SH-SY5Y (cell line): ENCODE data around the gene SLC19A1.

Experiments
- GATA2 ChIP-seq: IDR thresholded peaks from 2 replicates; pipeline ENCODE4 v1.6.1; 2011; ENCODE audit warnings: mild to moderate bottlenecking, low read depth, low read length
- GATA3 ChIP-seq: IDR thresholded peaks from 2 replicates; pipeline ENCODE4 v1.6.1; 2011; ENCODE audit warnings: low read depth, mild to moderate bottlenecking, low read length, moderate library complexity

DNA sequence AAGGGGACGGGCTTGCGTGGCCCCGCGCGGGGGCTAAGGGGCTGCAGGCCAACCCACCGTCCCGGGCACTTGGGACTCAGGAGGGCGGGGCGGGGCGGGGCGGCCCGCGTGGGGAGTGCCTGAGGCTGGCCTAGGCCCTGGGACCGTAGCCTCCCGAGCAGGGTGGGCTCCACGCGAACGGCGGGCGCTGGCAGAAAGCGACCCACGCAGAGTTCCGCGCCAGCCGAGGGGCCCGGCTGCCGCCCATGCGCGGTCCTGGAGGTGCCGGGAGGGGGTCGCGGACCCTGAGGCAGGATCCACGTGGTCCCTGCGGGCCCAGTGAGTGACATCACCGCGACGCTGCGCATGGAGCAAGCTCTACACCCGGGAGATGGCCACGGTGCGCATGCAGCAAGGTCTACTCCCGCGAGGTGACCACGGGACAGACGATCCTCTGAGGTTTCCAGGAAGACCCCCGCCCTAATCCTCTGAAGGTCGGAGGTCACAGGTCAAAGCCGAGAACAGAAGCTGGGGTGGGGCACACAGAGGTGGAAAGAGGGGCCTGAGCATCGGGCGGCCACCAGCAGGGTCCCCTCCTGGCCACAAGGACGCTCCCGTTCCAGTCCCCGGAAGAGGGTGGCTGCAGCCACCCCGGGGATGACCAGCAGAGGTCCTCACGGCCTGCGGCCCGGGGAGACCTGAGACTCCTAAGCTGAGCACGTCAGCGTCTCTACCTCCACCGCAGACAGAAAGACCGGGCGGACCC is 13.5 kb upstream of the SLC19A1 start:
- TF ChIP-seq GATA2 = no peak
- no peak for TF ChIP-seq GATA3
